Measurements from ENCODE around the gene SKA3. TPM values are rescaled to one million over a fixed set of nuclear protein-coding genes. Genes with fewer than 3 reads are reported as not detected.

Gene SKA3
- total RNA-seq, 2 experiments from 2014 or later = 42.2 to 50.7 TPM

Other genes starting within 250 kb of the SKA3 start
- gene LATS2, start 115.0 kb downstream of the SKA3 start, total RNA-seq = 1 to 10 TPM; 3.1 to 3.2 TPM
- gene SAP18, start 36.4 kb downstream of the SKA3 start, total RNA-seq = 100 to 1,000 TPM; 202 to 220 TPM
- 10 to 100 TPM; 18.7 to 18.8 TPM for gene MRPL57, start 106 bp upstream of the SKA3 start, total RNA-seq